HepG2 (cell line): Measurements from ENCODE around the gene CUL9. TPM values are rescaled to one million over a fixed set of nuclear protein-coding genes. Genes with fewer than 3 reads are reported as not detected.
A peak's percentile ranks its signal among the peaks of the same experiment; 100 is the strongest.

Experiments used
- ATAD3A ChIP-seq: sonication (generic); formaldehyde crosslinking; IDR thresholded peaks from 2 replicates; pipeline ENCODE4 v1.4.0; 2020; ENCODE audit warnings: missing genetic modification reagents
- FOXJ3 ChIP-seq: sonication (generic); formaldehyde crosslinking; IDR thresholded peaks from 2 replicates; pipeline ENCODE4 v1.4.0; 2020; ENCODE audit warnings: missing genetic modification reagents, mild to moderate bottlenecking, borderline replicate concordance
- GABPA ChIP-seq, 2 experiments: IDR thresholded peaks; 2 replicates each; pipeline ENCODE4 v1.6.1; 2011 to 2016; ENCODE audit warnings: low read depth in 2 of 2, low read length in 1 of 2, missing biosample characterization in 1 of 2, missing genetic modification characterization in 1 of 2
- GTF2F1 ChIP-seq: fragments of 150-350 bp; IDR thresholded peaks from 2 replicates; pipeline ENCODE4 v1.6.1; 2014; ENCODE audit warnings: low read length
- KLF12 ChIP-seq: sonication (generic); formaldehyde crosslinking; IDR thresholded peaks from 2 replicates; pipeline ENCODE4 v1.4.0; 2020; ENCODE audit warnings: missing genetic modification reagents, borderline replicate concordance
- MXD1 ChIP-seq: sonication (generic); formaldehyde crosslinking; IDR thresholded peaks from 2 replicates; pipeline ENCODE4 v1.4.0; 2020; ENCODE audit warnings: mild to moderate bottlenecking, missing genetic modification reagents
- PCBP1 ChIP-seq: fragments of 200-400 bp; formaldehyde crosslinking; IDR thresholded peaks from 2 replicates; pipeline ENCODE4 v1.6.1; 2017; ENCODE audit warnings: mild to moderate bottlenecking, low read depth, low read length, borderline replicate concordance
- PHF21A ChIP-seq: sonication (generic); formaldehyde crosslinking; IDR thresholded peaks from 2 replicates; pipeline ENCODE4 v1.5.0; 2020; ENCODE audit warnings: mild to moderate bottlenecking, missing genetic modification reagents
- RARG ChIP-seq: sonication (generic); formaldehyde crosslinking; IDR thresholded peaks from 2 replicates; pipeline ENCODE4 v1.4.0; 2020; ENCODE audit warnings: low read depth, mild to moderate bottlenecking, missing genetic modification reagents
- SCMH1 ChIP-seq: sonication (generic); formaldehyde crosslinking; IDR thresholded peaks from 2 replicates; pipeline ENCODE4 v1.9.0; 2021; ENCODE audit warnings: missing genetic modification reagents, mild to moderate bottlenecking, borderline replicate concordance
- ZNF24 ChIP-seq: fragments of 450-650 bp; IDR thresholded peaks from 2 replicates; pipeline ENCODE4 v1.6.1; 2017; ENCODE audit warnings: antibody characterized with exemption, mild to moderate bottlenecking
- ZNF546 ChIP-seq: sonication (generic); formaldehyde crosslinking; conservative IDR thresholded peaks from 2 replicates; pipeline ENCODE4 v1.8.1; 2023; ENCODE audit warnings: mild to moderate bottlenecking, missing genetic modification reagents
- ZNF558 ChIP-seq: sonication (generic); formaldehyde crosslinking; IDR thresholded peaks from 2 replicates; pipeline ENCODE4 v1.9.0; 2022; ENCODE audit warnings: mild to moderate bottlenecking, missing genetic modification reagents, borderline replicate concordance
- ZNF660 ChIP-seq: sonication (generic); formaldehyde crosslinking; IDR thresholded peaks from 2 replicates; pipeline ENCODE4 v1.5.1; 2020; ENCODE audit warnings: mild to moderate bottlenecking, low read depth, missing genetic modification reagents, borderline replicate concordance
- ZNF746 ChIP-seq: sonication (generic); formaldehyde crosslinking; IDR thresholded peaks from 2 replicates; pipeline ENCODE4 v1.8.0; 2022; ENCODE audit warnings: mild to moderate bottlenecking, missing genetic modification reagents
- ZNF777 ChIP-seq: sonication (generic); formaldehyde crosslinking; IDR thresholded peaks from 2 replicates; pipeline ENCODE4 v1.4.0; 2020; ENCODE audit warnings: missing genetic modification reagents
- polyA plus RNA-seq, 8 experiments: library from polyadenylated mRNA; depleted of rRNA in 3 of 8; stranded (reverse) in 7 of 8; unstranded in 1 of 8; fragments of >200 nt; fragmentation: Illumina TruSeq in 4 of 8; extraction: Trizol in 4 of 8; gene quantifications; 2 replicates each; pipeline versions ENCODE4 v1.2.1 to v1.2.3, GENCODE V29; 2011 to 2016; ENCODE audit warnings: low read depth in 4 of 8, missing spikeins in 1 of 8, mixed read lengths in 1 of 8; ENCODE audit not compliant: insufficient read depth in 1 of 8
- total RNA-seq, 5 experiments: library from RNA; depleted of rRNA; stranded (reverse); fragments of >200 nt; fragmentation: Illumina TruSeq; extraction: Trizol; gene quantifications; 2 replicates each; pipeline ENCODE4 v1.2.3, GENCODE V29; 2016; ENCODE audit warnings: low read depth in 1 of 5
- TF ChIP-seq, protein P1 (sequence below): sonication (generic); formaldehyde crosslinking; IDR thresholded peaks from 2 replicates; pipeline ENCODE4 v1.5.1; 2020; ENCODE audit warnings: mild to moderate bottlenecking, missing genetic modification reagents, borderline replicate concordance
- TF ChIP-seq, protein P2 (sequence below): sonication (generic); formaldehyde crosslinking; IDR thresholded peaks from 2 replicates; pipeline ENCODE4 v1.8.0; 2022; ENCODE audit warnings: missing genetic modification reagents, low read depth, mild to moderate bottlenecking, borderline replicate concordance
- TF ChIP-seq, protein P3 (sequence below): sonication (generic); formaldehyde crosslinking; IDR thresholded peaks from 2 replicates; pipeline ENCODE4 v1.4.0; 2020; ENCODE audit warnings: mild to moderate bottlenecking, missing genetic modification reagents
- TF ChIP-seq, protein P4 (sequence below): IDR thresholded peaks from 2 replicates; pipeline ENCODE4 v1.6.1; 2016; ENCODE audit warnings: control low read depth

The CUL9 gene
- total and polyA plus RNA-seq, 2 of the 13 experiments (the other 11 are each of a cell fraction or from before 2014, with no cell fraction given), result 11.4 to 13.7 TPM

- TF ChIP-seq, protein P1, sequence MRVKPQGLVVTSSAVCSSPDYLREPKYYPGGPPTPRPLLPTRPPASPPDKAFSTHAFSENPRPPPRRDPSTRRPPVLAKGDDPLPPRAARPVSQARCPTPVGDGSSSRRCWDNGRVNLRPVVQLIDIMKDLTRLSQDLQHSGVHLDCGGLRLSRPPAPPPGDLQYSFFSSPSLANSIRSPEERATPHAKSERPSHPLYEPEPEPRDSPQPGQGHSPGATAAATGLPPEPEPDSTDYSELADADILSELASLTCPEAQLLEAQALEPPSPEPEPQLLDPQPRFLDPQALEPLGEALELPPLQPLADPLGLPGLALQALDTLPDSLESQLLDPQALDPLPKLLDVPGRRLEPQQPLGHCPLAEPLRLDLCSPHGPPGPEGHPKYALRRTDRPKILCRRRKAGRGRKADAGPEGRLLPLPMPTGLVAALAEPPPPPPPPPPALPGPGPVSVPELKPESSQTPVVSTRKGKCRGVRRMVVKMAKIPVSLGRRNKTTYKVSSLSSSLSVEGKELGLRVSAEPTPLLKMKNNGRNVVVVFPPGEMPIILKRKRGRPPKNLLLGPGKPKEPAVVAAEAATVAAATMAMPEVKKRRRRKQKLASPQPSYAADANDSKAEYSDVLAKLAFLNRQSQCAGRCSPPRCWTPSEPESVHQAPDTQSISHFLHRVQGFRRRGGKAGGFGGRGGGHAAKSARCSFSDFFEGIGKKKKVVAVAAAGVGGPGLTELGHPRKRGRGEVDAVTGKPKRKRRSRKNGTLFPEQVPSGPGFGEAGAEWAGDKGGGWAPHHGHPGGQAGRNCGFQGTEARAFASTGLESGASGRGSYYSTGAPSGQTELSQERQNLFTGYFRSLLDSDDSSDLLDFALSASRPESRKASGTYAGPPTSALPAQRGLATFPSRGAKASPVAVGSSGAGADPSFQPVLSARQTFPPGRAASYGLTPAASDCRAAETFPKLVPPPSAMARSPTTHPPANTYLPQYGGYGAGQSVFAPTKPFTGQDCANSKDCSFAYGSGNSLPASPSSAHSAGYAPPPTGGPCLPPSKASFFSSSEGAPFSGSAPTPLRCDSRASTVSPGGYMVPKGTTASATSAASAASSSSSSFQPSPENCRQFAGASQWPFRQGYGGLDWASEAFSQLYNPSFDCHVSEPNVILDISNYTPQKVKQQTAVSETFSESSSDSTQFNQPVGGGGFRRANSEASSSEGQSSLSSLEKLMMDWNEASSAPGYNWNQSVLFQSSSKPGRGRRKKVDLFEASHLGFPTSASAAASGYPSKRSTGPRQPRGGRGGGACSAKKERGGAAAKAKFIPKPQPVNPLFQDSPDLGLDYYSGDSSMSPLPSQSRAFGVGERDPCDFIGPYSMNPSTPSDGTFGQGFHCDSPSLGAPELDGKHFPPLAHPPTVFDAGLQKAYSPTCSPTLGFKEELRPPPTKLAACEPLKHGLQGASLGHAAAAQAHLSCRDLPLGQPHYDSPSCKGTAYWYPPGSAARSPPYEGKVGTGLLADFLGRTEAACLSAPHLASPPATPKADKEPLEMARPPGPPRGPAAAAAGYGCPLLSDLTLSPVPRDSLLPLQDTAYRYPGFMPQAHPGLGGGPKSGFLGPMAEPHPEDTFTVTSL (CRISPR knock-in tag), result peak; percentile 99
- no peak for TF ChIP-seq RARG (CRISPR knock-in tag)
- peak; percentile 100 for TF ChIP-seq ZNF746 (CRISPR knock-in tag)
- TF ChIP-seq ZNF660, result no peak
- TF ChIP-seq ZNF777 (CRISPR knock-in tag), result 0 out of 2 replicates have a peak, but pooled peaks have one; percentile 41
- peak; percentile 93; the same call in 1 of the 2 replicates for TF ChIP-seq KLF12 (CRISPR knock-in tag)
- peak; percentile 86 for TF ChIP-seq ZNF546 (CRISPR knock-in tag)
- peak; percentile 80 for TF ChIP-seq ZNF24
- TF ChIP-seq GTF2F1, result no peak
- TF ChIP-seq, protein P2, sequence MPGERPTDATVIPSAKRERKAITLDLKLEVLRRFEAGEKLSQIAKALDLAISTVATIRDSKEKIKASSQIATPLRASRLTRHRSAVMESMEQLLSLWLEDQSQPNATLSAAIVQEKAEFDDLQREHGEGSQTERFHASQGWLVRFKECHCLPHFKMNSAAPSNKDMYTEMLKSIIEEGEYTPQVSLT (CRISPR knock-in tag), result peak; percentile 98; the same call in 1 of the 2 replicates
- peak; percentile 100 for TF ChIP-seq PHF21A (CRISPR knock-in tag)
- no peak for TF ChIP-seq GABPA (IDR thresholded peaks at IDR 0.05; ENCODE audit: low read depth, low read length)
- TF ChIP-seq GABPA (CRISPR knock-in tag; IDR thresholded peaks at IDR 0.05; ENCODE audit: low read depth), result no peak
- TF ChIP-seq, protein P3, sequence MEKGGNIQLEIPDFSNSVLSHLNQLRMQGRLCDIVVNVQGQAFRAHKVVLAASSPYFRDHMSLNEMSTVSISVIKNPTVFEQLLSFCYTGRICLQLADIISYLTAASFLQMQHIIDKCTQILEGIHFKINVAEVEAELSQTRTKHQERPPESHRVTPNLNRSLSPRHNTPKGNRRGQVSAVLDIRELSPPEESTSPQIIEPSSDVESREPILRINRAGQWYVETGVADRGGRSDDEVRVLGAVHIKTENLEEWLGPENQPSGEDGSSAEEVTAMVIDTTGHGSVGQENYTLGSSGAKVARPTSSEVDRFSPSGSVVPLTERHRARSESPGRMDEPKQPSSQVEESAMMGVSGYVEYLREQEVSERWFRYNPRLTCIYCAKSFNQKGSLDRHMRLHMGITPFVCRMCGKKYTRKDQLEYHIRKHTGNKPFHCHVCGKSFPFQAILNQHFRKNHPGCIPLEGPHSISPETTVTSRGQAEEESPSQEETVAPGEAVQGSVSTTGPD, result peak; percentile 88
- TF ChIP-seq PCBP1, result no peak
- no peak for TF ChIP-seq ATAD3A
- no peak for TF ChIP-seq SCMH1 (CRISPR knock-in tag)
- peak; percentile 95 for TF ChIP-seq MXD1
- peak; percentile 99 for TF ChIP-seq FOXJ3 (CRISPR knock-in tag)
- TF ChIP-seq, protein P4, sequence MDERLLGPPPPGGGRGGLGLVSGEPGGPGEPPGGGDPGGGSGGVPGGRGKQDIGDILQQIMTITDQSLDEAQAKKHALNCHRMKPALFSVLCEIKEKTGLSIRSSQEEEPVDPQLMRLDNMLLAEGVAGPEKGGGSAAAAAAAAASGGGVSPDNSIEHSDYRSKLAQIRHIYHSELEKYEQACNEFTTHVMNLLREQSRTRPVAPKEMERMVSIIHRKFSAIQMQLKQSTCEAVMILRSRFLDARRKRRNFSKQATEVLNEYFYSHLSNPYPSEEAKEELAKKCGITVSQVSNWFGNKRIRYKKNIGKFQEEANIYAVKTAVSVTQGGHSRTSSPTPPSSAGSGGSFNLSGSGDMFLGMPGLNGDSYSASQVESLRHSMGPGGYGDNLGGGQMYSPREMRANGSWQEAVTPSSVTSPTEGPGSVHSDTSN (CRISPR knock-in tag), result peak; percentile 59
- peak; percentile 91; the same call in 1 of the 2 replicates for TF ChIP-seq ZNF558 (CRISPR knock-in tag)
These were observed 85.8 kb downstream of the CUL9 start (continued) for GRCh38 chr6:43267619-43268354.
